ENCODE data around the gene SMCO4. TPM values are rescaled to one million over a fixed set of nuclear protein-coding genes. Genes with fewer than 3 reads are reported as not detected.

Gene SMCO4
- total RNA-seq, 2 experiments from 2014 or later: 23.7 to 26.8 TPM

GRCh38 chr11:93573184-93573583 lies 30.0 kb upstream of the SMCO4 start:
- intact Hi-C loops (cut with micrococcal nuclease): no loop called here
- Mint-ChIP-seq H3K4me3 (no peak overlapping the region), H3K36me3 (ENCODE audit: low read depth) (no peaks in the 10 kb centered on the region), H3K27me3 (ENCODE audit: low read depth) (peaks cover 1% of the 10 kb centered on the region), H3K9me3 (no peaks in the 10 kb centered on the region), H3K27ac (no peak overlapping the region), H3K4me1 (ENCODE audit: low read depth) (no peaks in the 10 kb centered on the region)
- CTCF ChIA-PET: interaction anchor here (1.0 to 1.4 kb wide), 2 partner anchors 52 to 338 kb away, joined by 3 to 5 read pairs; no protein-coding TSS in a partner anchor
- no peak for DNase-seq

GRCh38 chr11:93572621-93573020 lies 29.4 kb upstream of the SMCO4 start:
- CTCF ChIA-PET: interaction anchor here (1.0 to 1.4 kb wide), 2 partner anchors 52 to 337 kb away, joined by 3 to 5 read pairs; no protein-coding TSS in a partner anchor

GRCh38 chr11:93572171-93572570 lies 29.0 kb upstream of the SMCO4 start:
- H3K36me3 Mint-ChIP-seq (ENCODE audit: low read depth): no peaks in the 10 kb centered on the region
- intact Hi-C loops (cut with micrococcal nuclease): no loop called here
- DNase-seq: no peak
- no peak overlapping the region for H3K27ac Mint-ChIP-seq
- no peaks in the 10 kb centered on the region for H3K4me1 Mint-ChIP-seq (ENCODE audit: low read depth)
- H3K4me3 Mint-ChIP-seq: no peak overlapping the region
- H3K9me3 Mint-ChIP-seq: no peaks in the 10 kb centered on the region
- CTCF ChIA-PET: interaction anchor here (1.0 to 1.4 kb wide), 2 partner anchors 51 to 337 kb away, joined by 3 to 5 read pairs; no protein-coding TSS in a partner anchor
- H3K27me3 Mint-ChIP-seq (ENCODE audit: low read depth): peaks cover 1% of the 10 kb centered on the region

More at GRCh38 chr11:93572621-93573020, 29.4 kb upstream of the SMCO4 start:
- Mint-ChIP-seq H3K4me3 (no peak overlapping the region), H3K4me1 (ENCODE audit: low read depth) (no peaks in the 10 kb centered on the region), H3K9me3 (no peaks in the 10 kb centered on the region), H3K27ac (no peak overlapping the region), H3K27me3 (ENCODE audit: low read depth) (peaks cover 1% of the 10 kb centered on the region), H3K36me3 (ENCODE audit: low read depth) (no peaks in the 10 kb centered on the region)
- no peak for DNase-seq
- intact Hi-C loops (cut with micrococcal nuclease): no loop called here

GRCh38 chr11:93571612-93572011 lies 28.4 kb upstream of the SMCO4 start:
- intact Hi-C loops (cut with micrococcal nuclease): no loop called here
- CTCF ChIA-PET: no interaction called here

GRCh38 chr11:93570759-93571413 lies 27.7 kb upstream of the SMCO4 start:
- no peaks in the 10 kb centered on the region for H3K4me1 Mint-ChIP-seq (ENCODE audit: low read depth)
- H3K27me3 Mint-ChIP-seq (ENCODE audit: low read depth): peaks cover 1% of the 10 kb centered on the region
- H3K4me3 Mint-ChIP-seq: no peak overlapping the region
- CTCF ChIA-PET: no interaction called here
- DNase-seq: no peak
- H3K9me3 Mint-ChIP-seq: no peaks in the 10 kb centered on the region
- intact Hi-C loops (cut with micrococcal nuclease): no loop called here
- no peak overlapping the region for H3K27ac Mint-ChIP-seq
- no peaks in the 10 kb centered on the region for H3K36me3 Mint-ChIP-seq (ENCODE audit: low read depth)

More at GRCh38 chr11:93571612-93572011, 28.4 kb upstream of the SMCO4 start:
- DNase-seq: no peak
- Mint-ChIP-seq H3K9me3 (no peaks in the 10 kb centered on the region), H3K27ac (no peak overlapping the region), H3K36me3 (ENCODE audit: low read depth) (no peaks in the 10 kb centered on the region), H3K4me1 (ENCODE audit: low read depth) (no peaks in the 10 kb centered on the region), H3K27me3 (ENCODE audit: low read depth) (peaks cover 1% of the 10 kb centered on the region), H3K4me3 (no peak overlapping the region)

- Mint-ChIP-seq H3K27me3 (ENCODE audit: low read depth) (no peaks in the 10 kb centered on the region), H3K27ac (no peak overlapping the region), H3K36me3 (ENCODE audit: low read depth) (no peaks in the 10 kb centered on the region), H3K4me3 (no peak overlapping the region), H3K9me3 (no peaks in the 10 kb centered on the region), H3K4me1 (ENCODE audit: low read depth) (no peaks in the 10 kb centered on the region)
- DNase-seq: no peak
- intact Hi-C loops (cut with micrococcal nuclease): no loop called here
- CTCF ChIA-PET: no interaction called here
Measured at GRCh38 chr11:93569496-93569895, 26.3 kb upstream of the SMCO4 start.

- intact Hi-C loops (cut with micrococcal nuclease): no loop called here
- DNase-seq: no peak
- H3K4me1 Mint-ChIP-seq (ENCODE audit: low read depth): no peaks in the 10 kb centered on the region
- H3K36me3 Mint-ChIP-seq (ENCODE audit: low read depth): no peaks in the 10 kb centered on the region
- H3K27me3 Mint-ChIP-seq (ENCODE audit: low read depth): no peaks in the 10 kb centered on the region
- no peak overlapping the region for H3K4me3 Mint-ChIP-seq
- CTCF ChIA-PET: interaction anchor here (1.1 kb wide), 1 partner anchor 15 kb away, joined by 3 read pairs; no protein-coding TSS in a partner anchor
- no peak overlapping the region for H3K27ac Mint-ChIP-seq
- no peaks in the 10 kb centered on the region for H3K9me3 Mint-ChIP-seq
Measured at GRCh38 chr11:93568726-93569125, 25.5 kb upstream of the SMCO4 start.

- CTCF ChIA-PET: interaction anchor here (0.5 kb wide), 1 partner anchor 1137 kb away, joined by 5 read pairs; no protein-coding TSS in a partner anchor
- Mint-ChIP-seq H3K4me1 (ENCODE audit: low read depth) (no peaks in the 10 kb centered on the region), H3K27ac (no peak overlapping the region), H3K27me3 (ENCODE audit: low read depth) (no peaks in the 10 kb centered on the region), H3K4me3 (no peak overlapping the region), H3K9me3 (no peaks in the 10 kb centered on the region), H3K36me3 (ENCODE audit: low read depth) (no peaks in the 10 kb centered on the region)
- no peak for DNase-seq
- intact Hi-C loops (cut with micrococcal nuclease): no loop called here
Measured at GRCh38 chr11:93567401-93567895, 24.3 kb upstream of the SMCO4 start.

GRCh38 chr11:93564895-93565294 lies 21.7 kb upstream of the SMCO4 start:
- no peak overlapping the region for H3K4me3 Mint-ChIP-seq
- H3K9me3 Mint-ChIP-seq: no peaks in the 10 kb centered on the region
- H3K27me3 Mint-ChIP-seq (ENCODE audit: low read depth): no peaks in the 10 kb centered on the region
- no peak for DNase-seq
- no peak overlapping the region for H3K27ac Mint-ChIP-seq
- peaks cover under 1% of the 10 kb centered on the region for H3K4me1 Mint-ChIP-seq (ENCODE audit: low read depth)
- CTCF ChIA-PET: interaction anchor here (0.7 kb wide), 1 partner anchor 35 kb away, joined by 3 read pairs; no protein-coding TSS in a partner anchor
- intact Hi-C loops (cut with micrococcal nuclease): no loop called here
- H3K36me3 Mint-ChIP-seq (ENCODE audit: low read depth): no peaks in the 10 kb centered on the region

GRCh38 chr11:93563857-93564256 lies 20.7 kb upstream of the SMCO4 start:
- H3K36me3 Mint-ChIP-seq (ENCODE audit: low read depth): no peaks in the 10 kb centered on the region
- no peak overlapping the region for H3K27ac Mint-ChIP-seq
- H3K4me3 Mint-ChIP-seq: no peak overlapping the region
- no peaks in the 10 kb centered on the region for H3K9me3 Mint-ChIP-seq
- CTCF ChIA-PET: no interaction called here
- intact Hi-C loops (cut with micrococcal nuclease): no loop called here
- H3K27me3 Mint-ChIP-seq (ENCODE audit: low read depth): no peaks in the 10 kb centered on the region
- no peak for DNase-seq
- peaks cover 5% of the 10 kb centered on the region for H3K4me1 Mint-ChIP-seq (ENCODE audit: low read depth)

- Mint-ChIP-seq H3K9me3 (no peaks in the 10 kb centered on the region), H3K27ac (no peak overlapping the region), H3K36me3 (ENCODE audit: low read depth) (no peaks in the 10 kb centered on the region), H3K4me3 (no peak overlapping the region), H3K27me3 (ENCODE audit: low read depth) (peaks cover 8% of the 10 kb centered on the region), H3K4me1 (ENCODE audit: low read depth) (peaks cover 5% of the 10 kb centered on the region)
- CTCF ChIA-PET: no interaction called here
- no peak for DNase-seq
- intact Hi-C loops (cut with micrococcal nuclease): no loop called here
Measured at GRCh38 chr11:93560199-93560932, 17.2 kb upstream of the SMCO4 start.

GRCh38 chr11:93559681-93560080 lies 16.5 kb upstream of the SMCO4 start:
- Mint-ChIP-seq H3K27ac (no peak overlapping the region), H3K4me3 (no peak overlapping the region), H3K4me1 (ENCODE audit: low read depth) (peaks cover 5% of the 10 kb centered on the region)

More at GRCh38 chr11:93559681-93560080, 16.5 kb upstream of the SMCO4 start:
- no peak for DNase-seq
- peaks cover 15% of the 10 kb centered on the region for H3K27me3 Mint-ChIP-seq (ENCODE audit: low read depth)
- intact Hi-C loops (cut with micrococcal nuclease): no loop called here
- H3K9me3 Mint-ChIP-seq: no peaks in the 10 kb centered on the region
- CTCF ChIA-PET: no interaction called here
- no peaks in the 10 kb centered on the region for H3K36me3 Mint-ChIP-seq (ENCODE audit: low read depth)
